Upper lobe of left lung (tissue), 6 donors: ENCODE measurements around the gene FAAH. TPM values are rescaled to one million over a fixed set of nuclear protein-coding genes. Genes with fewer than 3 reads are reported as not detected.

Source experiments
- ATAC-seq, 2 donors: fragments of 200-7000 bp; cut with Tn5 transposase; one replicate each; pipeline ENCODE4 v1.9.1; 2022; ENCODE audit warnings: mild to moderate bottlenecking in 2 of 2, moderate library complexity in 2 of 2; ENCODE audit not compliant: low FRiP score in 2 of 2
- DNase-seq, 2 donors: peaks; one replicate each; pipeline ENCODE4 v3.0.0-alpha.2; 2019 to 2020
- H3K27ac ChIP-seq, 4 donors: fragments of 200-600 bp; sonication (generic); one replicate each; pipeline ENCODE4 v1.5.1; 2016 to 2019
- H3K27me3 ChIP-seq, 4 donors: fragments of 200-600 bp; sonication (generic); one replicate each; pipeline ENCODE4 v1.5.1; 2017 to 2019
- H3K36me3 ChIP-seq, 4 donors: fragments of 200-600 bp; sonication (generic); one replicate each; pipeline ENCODE4 v1.5.1; 2016 to 2019
- H3K4me1 ChIP-seq, 4 donors: fragments of 200-600 bp; sonication (generic); one replicate each; pipeline ENCODE4 v1.5.1; 2018 to 2019
- H3K4me3 ChIP-seq, 4 donors: fragments of 200-600 bp; sonication (generic); one replicate each; pipeline ENCODE4 v1.5.1; 2017 to 2019; ENCODE audit warnings: mild to moderate bottlenecking in 2 of 4, moderate library complexity in 1 of 4
- H3K9me3 ChIP-seq, 4 donors: fragments of 200-600 bp; sonication (generic); one replicate each; pipeline ENCODE4 v1.5.1; 2018 to 2019
- CTCF ChIP-seq, 6 experiments: fragments of 450-650 bp in 4 of 6; fragments of 200-600 bp in 2 of 6; sonication (generic) in 2 of 6; IDR thresholded peaks; one replicate each; pipeline ENCODE4 v1.5.1; 2016 to 2019; ENCODE audit warnings: antibody characterized with exemption in 6 of 6
- EP300 ChIP-seq, 4 donors: sonication (generic); formaldehyde crosslinking; IDR thresholded peaks; one replicate each; pipeline ENCODE4 v1.5.1; 2017; ENCODE audit warnings: antibody characterized with exemption in 4 of 4, control low read depth in 2 of 4
- POLR2A ChIP-seq, 4 donors: fragments of 450-650 bp; IDR thresholded peaks; one replicate each; pipeline ENCODE4 v1.5.1; 2016 to 2017; ENCODE audit warnings: antibody characterized with exemption in 4 of 4, mild to moderate bottlenecking in 2 of 4
- POLR2AphosphoS5 ChIP-seq, 2 donors: sonication (generic); formaldehyde crosslinking; IDR thresholded peaks; one replicate each; pipeline ENCODE4 v1.5.1; 2017; ENCODE audit warnings: antibody characterized with exemption in 2 of 2
- WGBS, 2 donors: methylation state at CpG; one replicate each; pipeline ENCODE4 v1.1.5; 2017 to 2018; 5-methylcytosine and 5-hydroxymethylcytosine counted together
- total RNA-seq, 6 donors: library from RNA; depleted of rRNA in 4 of 6; stranded (reverse); fragments of >200 nt in 4 of 6; gene quantifications; one replicate each; pipeline versions ENCODE4 v1.1.0 to v1.2.1, GENCODE V29; 2016 to 2021
- donor health status: DM: no; HTN: no; CAD: no; lungs with moderate emphysema.
- donor health status: DM: no; HTN: yes; CAD: no; lungs with severe emphysema.

FAAH gene
- total RNA-seq, 6 donors from 2014 or later, result 34.1 to 67.1 (median 46.8) TPM

DNA sequence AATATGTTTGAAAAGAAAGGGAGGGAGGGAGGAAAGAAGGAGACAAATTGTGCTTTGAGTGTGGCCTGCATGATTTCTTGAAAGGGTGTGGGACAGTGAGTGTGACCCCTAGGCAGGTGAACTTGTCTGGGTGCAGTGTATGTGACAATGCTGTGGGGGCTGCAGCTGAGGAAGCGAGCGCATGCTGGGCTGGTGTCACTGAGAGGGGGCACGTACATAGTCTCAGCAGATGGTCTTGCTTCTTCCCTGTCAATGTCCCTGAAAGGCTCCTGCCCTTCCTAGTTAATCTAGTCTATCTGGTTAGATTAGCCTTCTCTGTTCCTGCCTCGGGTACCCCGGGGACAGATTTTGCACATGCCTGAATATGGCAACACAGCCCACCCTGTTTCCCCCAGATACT is 9.8 kb downstream of the FAAH start:
- no peaks in the 10 kb centered on the region for H3K27me3 ChIP-seq
- no peak for DNase-seq
- 96 to 98% methylated on average over 5 of the region's 5 CpGs for WGBS, 2 donors
- no peak for ATAC-seq
- no peak overlapping the region for H3K27ac ChIP-seq
- H3K9me3 ChIP-seq, result no peaks in the 10 kb centered on the region
- no peak overlapping the region for H3K4me3 ChIP-seq
- TF ChIP-seq POLR2A (IDR thresholded peaks at IDR 0.05) (no peak), CTCF (IDR thresholded peaks at IDR 0.05) (no peak), EP300 (IDR thresholded peaks at IDR 0.05) (no peak), POLR2AphosphoS5 (IDR thresholded peaks at IDR 0.05) (no peak)
- H3K36me3 ChIP-seq, result peaks cover 0 to 11% (median 3%) of the 10 kb centered on the region in 4 donors
- peaks cover 19 to 29% (median 21%) of the 10 kb centered on the region in 4 donors for H3K4me1 ChIP-seq

DNA sequence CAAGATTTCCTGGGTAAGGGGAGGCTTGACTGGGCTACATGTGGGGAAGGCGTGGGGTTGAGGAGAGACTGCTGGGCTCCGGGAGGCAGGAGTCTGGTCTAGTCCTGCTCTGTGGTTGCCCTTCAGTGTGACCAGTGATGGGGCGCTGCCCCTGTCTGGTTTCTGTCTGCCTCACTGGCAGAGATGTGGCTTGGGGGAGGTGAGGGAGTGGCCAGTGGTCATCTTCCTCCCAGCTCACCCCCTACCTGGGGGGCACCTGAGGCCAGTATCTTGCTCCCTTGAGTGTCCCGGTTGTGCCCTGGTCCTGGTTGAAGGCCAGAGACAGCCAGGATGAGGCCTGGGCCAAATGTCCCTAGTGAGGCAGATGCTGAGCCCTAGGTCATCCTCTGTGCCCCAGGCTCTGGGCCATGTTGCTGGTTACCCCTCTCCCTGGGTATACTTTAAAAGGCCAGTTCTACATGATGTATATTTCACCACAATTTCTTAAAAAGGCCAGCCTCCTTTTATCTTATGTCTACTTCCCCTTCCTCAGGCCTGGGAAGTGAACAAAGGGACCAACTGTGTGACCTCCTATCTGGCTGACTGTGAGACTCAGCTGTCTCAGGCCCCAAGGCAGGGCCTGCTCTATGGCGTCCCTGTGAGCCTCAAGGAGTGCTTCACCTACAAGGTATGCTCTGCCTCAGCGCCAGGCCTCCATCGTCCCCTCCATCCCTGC is 10.5 kb downstream of the FAAH start:
- Histone ChIP-seq H3K27me3 (no peaks in the 10 kb centered on the region), H3K36me3 (peaks cover 0 to 14% (median 3%) of the 10 kb centered on the region in 4 donors), H3K9me3 (no peaks in the 10 kb centered on the region), H3K4me3 (no peak overlapping the region), H3K27ac (no peak overlapping the region), H3K4me1 (peaks cover 19 to 29% (median 21%) of the 10 kb centered on the region in 4 donors)
- WGBS, 2 donors, result 95 to 99% methylated on average over 4 to 6 of the region's 7 CpGs
- DNase-seq (no peak), ATAC-seq (no peak)
- no peak for TF ChIP-seq POLR2A (IDR thresholded peaks at IDR 0.05)
- TF ChIP-seq CTCF (IDR thresholded peaks at IDR 0.05), result no peak
- TF ChIP-seq POLR2AphosphoS5 (IDR thresholded peaks at IDR 0.05), result no peak
- no peak for TF ChIP-seq EP300 (IDR thresholded peaks at IDR 0.05)

DNA sequence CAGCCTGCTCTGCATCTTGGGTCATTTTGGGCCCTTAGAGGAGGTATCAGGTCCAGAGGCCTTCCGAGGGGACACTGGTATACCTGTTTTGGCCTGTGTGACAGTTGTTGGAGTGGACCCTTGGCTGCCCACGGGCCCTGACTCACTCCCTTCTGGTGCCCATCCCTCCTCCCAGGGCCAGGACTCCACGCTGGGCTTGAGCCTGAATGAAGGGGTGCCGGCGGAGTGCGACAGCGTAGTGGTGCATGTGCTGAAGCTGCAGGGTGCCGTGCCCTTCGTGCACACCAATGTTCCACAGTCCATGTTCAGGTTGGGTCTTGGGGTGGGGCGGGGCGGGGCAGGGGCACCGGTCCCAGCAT is 11.1 kb downstream of the FAAH start:
- TF ChIP-seq POLR2AphosphoS5 (IDR thresholded peaks at IDR 0.05), result no peak
- TF ChIP-seq CTCF (IDR thresholded peaks at IDR 0.05), result no peak
- no peak for TF ChIP-seq EP300 (IDR thresholded peaks at IDR 0.05)
- TF ChIP-seq POLR2A (IDR thresholded peaks at IDR 0.05), result no peak
- H3K9me3 ChIP-seq, result no peaks in the 10 kb centered on the region
- no peak for ATAC-seq
- peaks cover 19 to 29% (median 21%) of the 10 kb centered on the region in 4 donors for H3K4me1 ChIP-seq
- no peak overlapping the region for H3K4me3 ChIP-seq
- peaks cover 0 to 14% (median 6%) of the 10 kb centered on the region in 4 donors for H3K36me3 ChIP-seq
- WGBS, 2 donors, result 94 to 97% methylated on average over 11 to 12 of the region's 12 CpGs
- H3K27me3 ChIP-seq, result no peaks in the 10 kb centered on the region
- DNase-seq, result no peak
- H3K27ac ChIP-seq, result no peak overlapping the region

GRCh38 chr1:46405724-46406123 is 11.6 kb downstream of the FAAH start:
- no peak for DNase-seq

More at GRCh38 chr1:46405724-46406123, 11.6 kb downstream of the FAAH start:
- TF ChIP-seq POLR2A (IDR thresholded peaks at IDR 0.05) (no peak), CTCF (IDR thresholded peaks at IDR 0.05) (no peak), POLR2AphosphoS5 (IDR thresholded peaks at IDR 0.05) (no peak), EP300 (IDR thresholded peaks at IDR 0.05) (no peak)
- Histone ChIP-seq H3K4me3 (no peak overlapping the region), H3K27ac (no peak overlapping the region), H3K36me3 (peaks cover 0 to 14% (median 6%) of the 10 kb centered on the region in 4 donors), H3K27me3 (no peaks in the 10 kb centered on the region), H3K4me1 (peaks cover 19 to 29% (median 21%) of the 10 kb centered on the region in 4 donors), H3K9me3 (no peaks in the 10 kb centered on the region)
- 84% methylated on average over 17 of the region's 17 CpGs; no CpG with 5 or more reads in 1 of the 2 donors for WGBS, 2 donors
- no peak for ATAC-seq
